Hippocampal formation (tissue), 2 donors: ENCODE data around the gene PPP2R2B.
A peak's percentile ranks its signal among the peaks of the same experiment; 100 is the strongest.

Source experiments
- DNase-seq, 2 donors: peaks; one replicate each; lab custom pipeline; 2025; lab: John Stamatoyannopoulos, UW

The PPP2R2B gene

DNA sequence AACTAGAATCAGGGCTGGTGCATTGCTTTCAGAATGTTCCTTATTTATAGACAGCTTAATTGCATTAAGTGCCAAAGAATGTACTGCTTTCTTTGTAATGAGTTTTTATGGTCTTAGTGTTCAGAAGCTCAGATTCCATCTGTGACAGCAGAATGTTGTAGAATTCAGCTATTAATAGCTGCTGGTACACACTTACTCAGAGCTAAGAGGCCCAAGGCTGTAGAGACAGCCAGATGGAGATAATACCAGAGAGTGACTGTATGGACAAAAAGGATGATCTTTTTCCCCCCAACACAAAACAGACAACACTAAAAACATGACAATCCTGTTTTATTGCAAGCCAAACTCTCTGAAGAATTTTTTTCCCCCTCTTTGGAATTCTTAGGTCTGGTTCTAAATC lies 50.2 kb downstream of the PPP2R2B start:
- DNase-seq = peak in 1 of 2 donors; percentile 25

DNA sequence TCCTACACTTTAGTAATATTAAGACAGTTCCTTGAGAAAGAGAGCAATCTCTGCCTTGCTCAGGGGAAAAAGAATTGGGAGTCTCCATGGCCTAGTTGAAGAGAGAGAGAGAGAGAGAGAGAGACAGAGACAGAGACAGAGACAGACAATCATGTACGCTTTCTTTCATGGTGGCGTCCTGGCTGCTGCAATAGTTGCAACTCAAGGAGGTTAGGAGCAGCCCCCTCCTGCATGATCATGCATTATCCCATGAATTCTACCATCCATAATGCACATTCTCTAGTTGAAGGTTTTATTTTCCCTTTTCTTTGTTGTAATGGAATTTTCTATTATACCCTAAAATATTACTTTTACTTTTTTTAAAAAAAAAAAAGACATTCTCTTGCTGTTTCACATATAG lies 50.7 kb downstream of the PPP2R2B start:
- DNase-seq = no peak

DNA sequence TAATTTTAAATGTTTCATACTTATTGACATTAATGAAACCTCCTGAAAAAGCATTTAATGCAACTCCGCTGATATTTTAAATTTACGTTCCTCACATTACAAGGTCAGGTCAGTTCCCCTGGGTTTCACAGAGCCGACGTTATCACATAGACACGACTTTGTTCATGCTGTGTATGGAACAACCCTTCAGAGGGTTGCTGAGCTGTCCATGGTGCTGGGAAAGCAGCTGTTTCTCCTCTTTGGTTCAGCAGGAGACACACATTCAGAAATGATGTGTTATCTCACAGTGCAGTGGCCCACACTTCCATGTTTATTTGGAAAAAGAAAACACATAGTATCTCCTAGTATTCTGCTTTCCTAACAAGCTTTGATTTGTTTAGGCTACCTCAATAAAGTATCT lies 53.5 kb downstream of the PPP2R2B start:
- DNase-seq = no peak

DNA sequence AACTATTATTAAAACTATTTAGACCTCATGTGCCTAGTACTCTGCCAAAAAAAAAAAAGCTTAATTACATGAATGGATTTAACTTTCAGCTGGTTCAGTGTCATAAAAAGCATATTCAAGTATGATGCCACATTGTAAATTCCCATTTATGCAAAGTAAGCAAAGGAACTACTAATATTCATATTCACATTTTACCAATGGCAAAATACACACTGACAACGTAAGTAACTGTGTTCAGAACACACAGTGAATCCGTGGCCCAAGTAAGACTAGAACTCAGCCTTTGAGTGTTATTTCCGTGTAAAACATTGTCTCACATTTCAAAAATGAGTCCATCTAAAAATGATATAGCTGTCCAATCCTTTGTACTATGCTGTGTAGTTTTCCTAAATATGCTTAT lies 56.8 kb downstream of the PPP2R2B start:
- no peak for DNase-seq

DNA sequence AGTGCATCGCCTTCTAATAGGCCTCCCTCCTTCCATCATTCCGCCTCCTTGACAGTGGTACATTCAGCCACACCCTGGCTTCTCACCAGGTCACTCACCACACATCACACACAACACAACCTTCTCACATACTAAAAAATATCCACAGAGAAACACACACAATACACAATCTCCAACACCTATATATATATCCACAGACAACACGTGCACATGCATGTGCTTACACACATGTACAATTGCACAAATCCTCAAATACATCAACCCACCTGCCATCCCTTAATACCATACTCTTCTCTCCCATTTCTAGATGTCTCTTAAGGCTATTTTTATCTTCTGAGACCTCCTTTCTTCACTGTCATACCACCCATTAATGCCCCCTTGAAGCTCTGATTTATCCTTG lies 57.6 kb downstream of the PPP2R2B start:
- DNase-seq = no peak

DNA sequence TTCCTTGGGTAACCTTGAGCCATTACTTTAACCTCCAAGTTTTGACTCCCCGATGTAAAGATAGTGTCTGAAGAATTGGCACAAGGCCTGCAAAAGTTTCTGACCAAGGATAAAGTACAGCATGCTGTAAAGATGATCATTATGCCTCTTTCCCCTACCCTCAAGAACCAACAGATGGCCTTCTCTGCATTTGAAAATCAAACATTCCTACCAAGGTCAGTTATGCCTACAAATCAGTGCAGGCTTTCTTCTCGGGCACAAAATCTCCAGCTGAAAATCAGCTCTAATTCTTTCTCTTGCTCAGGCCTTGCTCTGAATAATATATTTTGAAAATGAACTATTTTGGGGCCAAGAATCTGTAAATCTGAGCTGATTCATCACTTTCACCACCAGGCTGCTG lies 59.7 kb downstream of the PPP2R2B start:
- peak in 1 of 2 donors; percentile 18 for DNase-seq

DNA sequence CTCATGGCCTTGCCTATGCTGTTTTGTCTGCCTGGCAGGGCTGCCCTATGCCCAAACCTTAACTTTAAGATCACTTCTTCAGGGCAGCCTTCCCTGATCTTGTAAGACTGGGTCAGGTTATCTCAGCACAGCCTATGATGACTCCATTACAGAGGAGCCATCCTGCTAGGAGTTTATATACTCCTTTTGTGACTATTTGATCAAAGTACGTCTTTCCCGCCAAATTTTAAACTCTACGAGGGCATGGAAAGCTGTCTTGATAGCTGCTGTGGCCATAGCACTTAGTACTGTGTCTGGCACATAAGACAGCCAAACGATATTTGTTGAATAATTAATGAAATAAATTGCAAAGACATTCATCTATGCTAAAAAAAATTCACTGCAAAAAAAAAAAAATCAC lies 60.6 kb downstream of the PPP2R2B start:
- no peak for DNase-seq

DNA sequence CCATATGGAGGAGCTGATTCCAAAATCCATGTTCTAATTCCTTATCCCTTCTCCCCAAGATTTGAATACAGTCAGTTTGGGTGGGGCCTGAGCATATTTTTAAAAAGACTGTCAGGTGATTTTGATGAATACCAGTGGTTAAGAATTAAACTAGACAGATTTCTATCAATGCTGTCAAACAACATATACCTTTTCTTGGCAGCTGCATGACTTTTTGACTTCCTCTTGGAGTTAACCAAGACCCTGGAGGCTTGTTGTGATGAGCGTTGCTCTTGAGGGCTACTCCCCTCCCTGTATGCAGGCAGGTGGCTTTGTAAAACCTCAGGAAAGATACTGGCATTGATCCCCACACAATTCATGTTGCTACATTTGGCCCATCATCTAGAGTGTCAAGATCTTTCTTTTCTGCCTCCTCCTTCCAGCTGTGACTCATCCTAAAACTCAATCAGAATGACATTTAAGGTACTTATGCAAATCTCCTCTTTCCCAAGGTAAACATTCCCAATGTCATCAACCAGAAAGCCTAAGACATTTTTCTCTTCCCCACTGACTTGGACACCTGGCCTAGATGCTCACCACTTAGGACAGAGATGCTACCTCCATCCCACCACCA lies 61.7 kb downstream of the PPP2R2B start:
- no peak for DNase-seq

DNA sequence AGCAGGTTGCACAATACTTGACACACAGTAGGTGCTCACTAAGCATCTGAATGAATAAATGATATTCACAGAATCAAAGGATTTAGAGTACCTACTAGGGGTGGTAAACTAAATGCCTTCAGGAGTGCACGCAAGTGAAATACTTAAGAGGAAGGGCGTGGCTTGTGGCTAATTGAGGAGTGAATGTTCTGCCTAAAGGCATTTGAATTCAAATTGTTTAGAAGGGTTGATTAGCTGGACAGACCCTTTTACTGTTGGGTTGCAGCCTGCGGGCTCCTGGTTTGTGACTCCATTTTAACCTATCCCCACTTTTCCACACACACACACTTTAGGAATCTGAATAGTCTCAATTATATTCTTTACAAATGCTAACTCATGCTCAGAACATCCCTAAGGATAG lies 63.1 kb downstream of the PPP2R2B start:
- DNase-seq = no peak

DNA sequence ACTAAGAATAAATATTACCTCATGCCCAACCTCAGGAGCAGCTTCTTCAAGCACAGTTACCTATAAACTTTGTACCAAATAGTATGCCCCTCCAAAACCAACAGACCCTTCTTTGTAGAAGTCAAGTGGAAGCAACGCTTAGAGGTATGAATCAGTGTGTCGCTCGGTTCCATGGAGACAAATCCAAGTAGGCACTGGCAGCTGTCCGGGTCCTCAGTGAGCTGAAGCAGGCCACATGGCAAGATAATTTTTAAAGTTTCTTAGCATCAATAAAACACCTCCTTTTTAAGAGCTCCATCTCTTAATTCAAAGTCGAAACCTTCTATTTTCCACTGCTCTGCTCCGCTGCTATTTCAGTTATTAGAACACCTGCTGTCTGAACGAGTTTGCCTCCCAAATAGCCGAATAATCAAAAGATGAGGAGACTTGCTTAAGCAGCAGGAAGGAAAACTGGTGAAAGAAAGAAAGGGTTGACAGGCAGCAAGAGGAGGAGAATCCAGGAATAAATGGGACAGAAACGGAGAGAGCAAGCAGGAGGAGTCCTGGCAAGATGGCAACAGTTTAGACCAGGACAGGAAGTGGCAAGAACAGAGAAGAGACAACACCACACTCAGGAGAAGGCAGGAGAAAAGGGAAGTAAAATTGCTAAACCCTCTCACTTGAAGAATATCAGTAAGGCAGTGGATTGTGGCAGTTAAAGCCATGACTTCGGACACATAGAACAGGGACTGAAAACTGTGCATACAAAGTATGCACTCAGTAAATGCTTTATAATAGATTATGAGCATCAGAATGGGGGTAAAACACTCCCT lies 65.0 kb downstream of the PPP2R2B start:
- no peak for DNase-seq

DNA sequence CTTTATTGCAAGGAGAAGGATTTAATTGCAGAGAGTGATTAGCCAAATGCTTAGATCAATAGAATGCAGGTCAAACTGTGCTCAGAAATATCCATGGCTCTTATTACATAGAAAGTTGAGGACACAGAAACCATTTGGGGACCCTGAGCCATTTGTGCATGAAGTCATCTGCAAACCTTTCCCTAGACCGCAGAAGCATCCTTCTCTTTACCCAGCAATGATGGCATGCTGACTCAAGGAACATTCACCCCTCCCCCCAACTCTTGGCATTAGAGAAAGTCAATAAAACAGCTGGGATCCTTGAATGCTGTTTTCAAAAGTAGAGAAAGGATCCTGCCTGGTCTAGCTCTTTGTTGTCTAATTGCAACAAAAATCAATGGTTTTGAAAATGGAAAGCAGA lies 73.5 kb downstream of the PPP2R2B start:
- DNase-seq = no peak

DNA sequence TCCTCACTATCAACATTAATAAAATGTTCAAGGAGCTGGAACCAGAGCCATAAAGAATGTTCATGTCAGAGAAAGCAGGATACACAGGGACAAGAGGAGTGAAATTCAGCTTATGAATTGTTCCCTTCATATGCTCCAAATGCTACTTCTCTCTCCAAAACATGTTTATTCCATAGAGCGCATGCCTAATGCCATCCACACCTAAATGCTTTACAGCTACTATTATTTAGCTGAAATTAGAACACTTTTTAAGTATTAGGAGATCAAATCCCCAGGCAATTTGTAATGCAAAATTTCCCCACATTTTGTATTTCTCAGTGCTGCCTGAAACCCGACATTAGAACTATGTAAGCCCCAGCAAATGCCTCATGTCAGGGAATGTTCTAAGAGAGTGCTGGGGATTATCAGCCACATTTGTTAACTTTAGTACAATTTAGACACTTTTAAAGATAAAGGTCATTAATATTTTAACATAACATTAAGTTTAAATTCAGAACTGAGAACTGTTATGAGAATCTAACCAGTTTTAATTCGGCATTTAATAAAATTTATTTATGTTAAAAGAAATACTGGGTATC lies 75.5 kb downstream of the PPP2R2B start:
- no peak for DNase-seq

DNA sequence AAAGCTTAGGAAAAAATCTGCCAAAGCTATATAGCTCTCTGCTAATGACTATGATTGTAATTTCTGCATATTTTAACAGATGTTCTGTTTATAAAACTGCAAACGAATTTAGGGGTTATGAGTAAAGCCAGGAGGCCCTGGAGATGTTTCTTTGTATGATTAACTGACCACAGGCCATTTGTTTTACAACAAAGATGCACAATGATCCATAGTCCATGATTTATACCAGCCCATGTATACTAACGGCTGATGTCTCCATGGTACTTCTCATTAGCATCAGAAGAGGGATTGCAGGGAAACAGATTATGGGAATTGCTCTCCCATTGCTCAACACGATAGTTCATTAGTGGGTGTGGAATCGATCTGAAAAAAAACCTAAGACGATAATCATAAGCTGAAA lies 78.9 kb downstream of the PPP2R2B start:
- DNase-seq = no peak

DNA sequence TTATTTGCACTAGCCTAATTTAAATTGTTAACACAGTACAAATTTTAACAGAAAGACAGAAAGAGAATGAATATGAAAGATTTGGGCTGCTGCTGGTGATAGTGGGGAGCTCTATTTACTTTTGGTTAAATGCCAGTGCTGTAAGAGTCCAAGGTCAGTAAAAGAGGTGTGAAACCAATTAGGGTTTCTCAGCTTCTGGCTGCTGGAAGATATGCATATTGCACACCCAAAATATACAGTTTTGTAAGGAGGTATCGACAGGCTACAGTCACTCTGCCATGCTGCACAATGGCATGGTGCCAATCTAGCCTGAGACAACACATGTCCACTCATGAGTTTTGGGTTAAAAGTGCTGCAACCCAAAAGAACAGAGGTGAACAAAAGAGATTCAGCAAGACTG lies 79.3 kb downstream of the PPP2R2B start:
- no peak for DNase-seq

DNA sequence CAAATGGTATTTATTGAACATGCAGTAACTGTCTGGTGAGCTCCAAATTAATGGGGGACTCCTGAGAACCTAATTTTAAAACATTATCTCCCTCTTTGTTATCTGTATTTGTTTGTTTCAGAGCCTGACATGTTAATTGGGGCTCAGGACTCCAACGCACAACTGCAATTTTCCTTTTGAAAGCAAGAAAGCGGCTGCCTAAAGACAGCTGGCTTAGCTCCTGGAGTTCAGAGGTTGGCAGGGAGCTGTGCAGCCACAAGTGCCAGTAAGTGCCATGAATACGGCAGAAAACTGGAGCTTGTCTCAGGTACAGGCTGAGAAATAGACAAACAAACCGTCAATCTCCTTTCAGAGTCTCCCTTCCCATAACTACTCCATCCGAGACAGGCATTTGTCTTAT lies 80.9 kb downstream of the PPP2R2B start:
- DNase-seq = no peak

DNA sequence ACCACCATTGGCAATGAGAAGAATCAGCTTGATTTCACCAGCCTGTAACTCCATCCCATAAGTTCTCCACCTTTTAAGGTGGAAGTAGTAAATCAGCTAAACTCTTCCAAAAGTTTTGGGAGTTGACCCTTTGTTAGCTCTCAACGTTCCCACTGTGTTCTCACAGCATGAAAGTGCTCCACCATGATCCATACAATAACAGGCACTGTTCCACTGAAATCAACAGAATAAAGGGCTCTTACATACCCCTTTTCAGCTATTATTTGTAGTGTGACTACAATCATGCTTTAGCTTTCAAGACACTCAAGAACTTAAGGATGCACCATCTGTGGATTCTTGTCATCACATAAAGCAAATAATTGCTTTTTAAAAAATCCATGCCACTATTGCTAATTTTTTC lies 81.6 kb downstream of the PPP2R2B start:
- no peak for DNase-seq

DNA sequence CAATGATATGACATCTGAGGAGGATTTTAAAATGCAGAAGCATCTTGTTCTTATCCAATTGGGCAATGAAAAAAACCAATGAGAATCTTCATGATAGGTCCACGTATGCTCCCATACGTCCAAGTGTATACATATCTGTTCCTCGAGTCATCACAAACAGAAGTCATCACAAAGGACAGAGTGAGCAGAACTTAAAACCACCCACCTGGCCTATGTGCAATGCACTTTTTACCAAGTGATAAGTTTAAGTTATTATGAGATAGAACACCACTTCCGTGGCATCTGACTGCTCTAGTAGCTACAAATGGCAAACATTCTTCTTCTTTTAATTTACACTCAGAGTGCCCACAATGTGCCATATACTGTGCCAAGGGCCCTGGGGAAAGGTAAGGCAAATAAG lies 82.4 kb downstream of the PPP2R2B start:
- no peak for DNase-seq

DNA sequence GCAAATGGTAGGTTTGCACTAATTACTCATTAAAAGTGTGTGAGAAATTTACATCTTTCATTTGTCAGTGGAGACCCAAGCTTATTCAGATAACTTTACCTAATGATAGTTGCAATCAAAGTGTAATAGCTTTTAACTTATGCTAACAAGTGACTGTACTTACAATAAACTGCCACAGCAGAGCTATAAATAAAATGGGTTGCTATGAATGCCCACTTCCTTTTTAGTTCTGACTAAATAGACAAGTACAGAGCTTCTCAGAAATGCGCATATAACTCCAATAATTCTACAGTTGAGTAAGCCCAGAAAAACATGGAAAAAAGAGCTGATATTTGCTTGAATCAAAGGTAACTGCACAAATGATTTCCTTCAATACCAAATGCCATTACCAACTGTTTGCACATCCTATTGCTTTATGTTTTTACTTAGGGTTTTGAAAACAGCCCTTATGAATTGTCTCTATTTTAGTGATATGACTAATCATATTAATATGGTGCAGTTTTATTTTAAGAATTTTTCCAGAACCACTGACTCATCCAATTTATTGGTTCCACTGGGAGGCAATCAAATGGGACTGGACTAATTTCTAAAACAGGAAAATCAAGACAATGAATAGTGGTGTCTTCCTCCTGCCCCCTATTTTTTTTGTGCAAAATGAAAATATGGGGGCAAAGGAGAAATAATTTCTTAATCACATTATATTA lies 84.1 kb downstream of the PPP2R2B start:
- no peak for DNase-seq

DNA sequence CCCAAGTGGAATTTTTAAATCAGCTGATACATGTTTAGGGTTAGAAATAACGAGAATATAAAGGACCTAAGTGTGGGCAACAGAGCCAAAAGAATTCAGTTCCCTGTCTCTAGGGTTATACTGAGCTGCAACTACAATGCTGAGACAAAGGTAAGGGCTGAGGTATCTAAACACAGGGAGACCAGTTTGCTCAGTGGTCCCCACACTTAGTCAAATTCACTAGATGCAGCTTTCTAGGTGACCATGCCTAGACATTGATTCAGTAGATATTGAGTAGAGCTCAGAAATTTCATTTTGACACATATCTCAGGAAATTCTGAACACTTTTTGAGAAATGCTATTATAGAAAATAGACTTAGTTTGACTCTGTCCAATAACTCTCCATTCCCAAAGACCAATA lies 84.8 kb downstream of the PPP2R2B start:
- DNase-seq = no peak

DNA sequence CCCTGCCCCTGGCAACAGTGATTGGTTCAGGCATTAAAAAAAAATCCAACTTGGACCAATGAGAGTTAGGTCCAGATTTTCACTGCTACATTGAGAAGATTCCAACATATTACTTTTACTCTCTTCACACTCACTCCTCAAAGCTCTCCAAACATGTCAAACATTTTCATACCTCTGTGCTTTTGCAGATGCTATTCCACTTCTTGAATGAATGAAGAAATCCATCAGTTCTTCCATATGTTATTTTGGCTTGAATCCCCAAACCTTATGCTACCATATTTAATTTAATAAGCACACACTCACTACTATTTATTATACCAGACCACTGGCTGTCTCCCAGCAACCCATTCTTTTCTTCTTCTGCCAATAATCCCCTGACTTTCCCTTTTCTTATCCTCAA lies 87.1 kb downstream of the PPP2R2B start:
- DNase-seq = no peak

DNA sequence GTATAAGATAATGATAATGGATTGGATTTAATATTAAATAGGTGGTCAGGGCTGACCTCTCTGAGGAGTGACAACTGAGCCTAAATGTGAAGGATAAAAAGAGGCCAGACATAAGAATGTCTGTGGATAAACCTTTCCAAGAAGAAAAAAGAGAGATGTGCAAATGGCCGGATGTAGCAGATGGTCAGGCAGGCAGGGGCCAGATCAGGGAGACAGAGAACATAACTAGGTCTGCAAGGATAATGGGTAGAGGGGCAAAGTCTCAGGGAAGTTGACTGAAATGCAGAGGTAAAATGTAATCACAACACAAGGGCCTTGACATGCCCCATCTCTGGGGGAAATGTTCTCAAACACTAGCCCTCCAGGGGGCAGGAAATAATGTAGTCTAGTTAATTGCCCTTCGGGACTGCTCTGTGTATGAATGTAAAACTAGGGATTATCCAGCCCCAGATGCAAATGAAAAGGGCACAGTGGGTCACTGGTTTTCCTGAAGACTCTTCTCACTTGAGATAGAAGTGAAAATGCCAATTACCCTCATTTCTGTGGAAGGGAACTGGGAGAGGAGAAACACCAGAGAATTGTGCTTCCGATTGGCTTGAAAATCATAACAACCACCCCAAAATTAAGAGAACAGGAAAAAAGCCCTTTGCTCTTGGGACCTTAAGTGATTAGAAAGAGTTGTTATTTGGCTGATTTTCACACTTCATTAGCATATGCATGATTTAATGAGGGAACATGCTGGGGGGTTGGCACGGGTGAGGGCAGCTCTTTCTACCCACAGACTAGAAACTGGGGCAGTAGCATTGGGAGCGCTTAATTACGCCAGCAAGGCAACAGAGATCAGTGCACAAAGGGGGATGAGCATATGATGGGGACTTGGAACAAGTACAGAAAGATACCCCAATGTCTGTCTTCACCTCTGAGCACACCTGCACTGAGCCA lies 88.6 kb downstream of the PPP2R2B start:
- DNase-seq = peak in 1 of 2 donors; percentile 48

DNA sequence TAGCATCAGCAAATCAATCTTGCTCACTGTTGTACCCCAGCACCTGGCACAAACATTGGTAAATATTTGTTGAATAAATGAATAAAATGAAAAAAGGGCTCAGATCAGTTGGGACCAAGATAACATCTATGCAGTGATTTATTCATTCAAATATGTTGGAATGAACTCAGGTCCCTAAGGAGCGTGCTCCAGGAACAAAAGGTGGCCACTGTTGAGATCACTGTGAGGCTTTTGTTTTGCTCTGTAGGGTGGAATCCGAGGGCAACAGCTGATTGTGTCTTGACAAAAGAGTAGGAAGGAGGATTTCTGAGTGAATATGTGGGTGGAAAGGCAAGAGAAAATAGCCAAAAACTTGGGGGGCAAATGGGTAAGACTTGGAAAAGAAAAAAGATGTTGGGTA lies 89.7 kb downstream of the PPP2R2B start:
- DNase-seq = no peak
